ENCODE results near the gene ADCY6. TPM values are rescaled to one million over a fixed set of nuclear protein-coding genes. Genes with fewer than 3 reads are reported as not detected.

ADCY6 gene
- total and polyA plus RNA-seq, 2 donors (not counting 3 experiments of a cell fraction or from before 2014, with no cell fraction given): 37.0 to 46.2 TPM

GRCh38 chr12:48750769-48751356 is 38.0 kb downstream of the ADCY6 start:
- ChIA-PET CTCF (interaction anchor here (0.9 to 17.1 kb wide), 3 partner anchors 19 to 64 kb away, joined by 4 to 606 read pairs (median 5); partner anchors contain the start of gene ADCY6), POLR2A (no interaction called here)
- Histone ChIP-seq H3K27ac (ENCODE audit: insufficient read depth, low read depth, low read length) (no peak overlapping the region), H3K4me2 (ENCODE audit: insufficient read depth, low read length) (no peak overlapping the region), H3K27me3 (ENCODE audit: control insufficient read depth in 2 of 2, insufficient read depth in 2 of 2, low read length in 2 of 2) (peaks cover 7 to 8% of the 10 kb centered on the region in 2 experiments), H3K4me1 (ENCODE audit: control insufficient read depth, extremely low read depth, insufficient read depth, low read length) (no peaks in the 10 kb centered on the region), H4K20me1 (replicated peaks; ENCODE audit: control insufficient read depth, extremely low read depth, insufficient read depth, low read length) (no peaks in the 10 kb centered on the region), H3K79me2 (ENCODE audit: control insufficient read depth, insufficient read depth, low read length) (no peaks in the 10 kb centered on the region), H2AFZ (ENCODE audit: low read depth, low read length) (no peak overlapping the region), H3K9me1 (replicated peaks; ENCODE audit: control insufficient read depth, extremely low read depth, insufficient read depth, low read length) (no peaks in the 10 kb centered on the region), H3K36me3 (ENCODE audit: control insufficient read depth in 2 of 2, extremely low read depth in 1 of 2, insufficient read depth in 2 of 2, low read length in 2 of 2) (no peaks in the 10 kb centered on the region), H3K9me3 (replicated peaks; ENCODE audit: control insufficient read depth, insufficient read depth, low read length) (no peaks in the 10 kb centered on the region), H3K9ac (replicated peaks; ENCODE audit: extremely low read depth, insufficient read depth, low read length) (no peak overlapping the region), H3K4me3 (replicated peaks in 1 of 3; ENCODE audit: insufficient read depth in 1 of 3, low read depth in 1 of 3, low read length in 3 of 3) (no peak overlapping the region)
- no peak for FAIRE-seq
- BruUV-seq (replicated peaks): no TSS peak
- intact Hi-C loops (cut with micrococcal nuclease) (no loop called here), dilution Hi-C loops (cut with MboI; ENCODE audit: extremely low pct_ligation_motif_present, low sequenced_read_pairs) (no loop called here)
- TF ChIP-seq POLR2AphosphoS5 (IDR thresholded peaks at IDR 0.05; ENCODE audit: insufficient read depth, low read depth, low read length) (no peak), JUN (IDR thresholded peaks at IDR 0.05; ENCODE audit: borderline replicate concordance, insufficient read depth, insufficient read length, low read depth) (no peak), GATA2 (IDR thresholded peaks at IDR 0.05; ENCODE audit: insufficient read depth, insufficient read length, low read depth, low read length) (no peak), CTCF (IDR thresholded peaks at IDR 0.05; ENCODE audit: extremely low read depth in 1 of 2, insufficient read depth in 1 of 2, low read depth in 1 of 2, low read length in 2 of 2) (no peak), EZH2 (IDR thresholded peaks at IDR 0.05; ENCODE audit: borderline replicate concordance, low read depth, low read length, severe bottlenecking) (no peak), MYC (IDR thresholded peaks at IDR 0.05; ENCODE audit: low read depth, low read length) (no peak), POLR2A (IDR thresholded peaks at IDR 0.05; ENCODE audit: low read depth, low read length) (no peak), FOS (IDR thresholded peaks at IDR 0.05; ENCODE audit: borderline replicate concordance, insufficient read depth, low read length) (no peak)
- TF ChIP-seq, protein P1, sequence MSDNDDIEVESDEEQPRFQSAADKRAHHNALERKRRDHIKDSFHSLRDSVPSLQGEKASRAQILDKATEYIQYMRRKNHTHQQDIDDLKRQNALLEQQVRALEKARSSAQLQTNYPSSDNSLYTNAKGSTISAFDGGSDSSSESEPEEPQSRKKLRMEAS (IDR thresholded peaks at IDR 0.05; ENCODE audit: insufficient read depth, insufficient read length): no peak
- no peak for DNase-seq (ENCODE audit: low read depth, low spot score)
